Endothelial cell of umbilical vein (primary cell): ENCODE measurements around the gene HOXC11.

Experiments
- CTCF ChIP-seq, 2 donors: IDR thresholded peaks; 1 replicate in 1 of 2; 2 replicates in 1 of 2; pipeline ENCODE4 v1.5.1; 2011; ENCODE audit warnings: low read length in 2 of 2, mild to moderate bottlenecking in 2 of 2, moderate library complexity in 2 of 2, control low read depth in 1 of 2, inconsistent platforms in 1 of 2, low read depth in 1 of 2; ENCODE audit not compliant: insufficient read depth in 1 of 2; ENCODE audit errors: extremely low read depth in 1 of 2
- EZH2 ChIP-seq: IDR thresholded peaks from 2 replicates; pipeline ENCODE4 v1.6.1; 2012; ENCODE audit warnings: borderline replicate concordance, low read depth, mild to moderate bottlenecking, moderate library complexity, low read length, inconsistent platforms; ENCODE audit not compliant: severe bottlenecking
- FOS ChIP-seq: IDR thresholded peaks from 2 replicates; pipeline ENCODE4 v1.6.1; 2011; ENCODE audit warnings: mild to moderate bottlenecking, low read length, moderate library complexity, borderline replicate concordance; ENCODE audit not compliant: insufficient read depth
- GATA2 ChIP-seq: IDR thresholded peaks from 2 replicates; pipeline ENCODE4 v1.7.0; 2011; ENCODE audit warnings: low read depth, mild to moderate bottlenecking, moderate library complexity, mixed read lengths, low read length; ENCODE audit not compliant: insufficient read length, insufficient read depth
- JUN ChIP-seq: IDR thresholded peaks from 2 replicates; pipeline ENCODE4 v1.6.1; 2011; ENCODE audit warnings: borderline replicate concordance, low read depth; ENCODE audit not compliant: insufficient read length, insufficient read depth
- MAX ChIP-seq: IDR thresholded peaks from 2 replicates; pipeline ENCODE4 v1.6.1; 2011; ENCODE audit not compliant: insufficient read depth, insufficient read length
- POLR2A ChIP-seq: IDR thresholded peaks from 2 replicates; pipeline ENCODE4 v1.6.1; 2012; ENCODE audit warnings: low read depth, mild to moderate bottlenecking, control low read depth, low read length
- POLR2AphosphoS5 ChIP-seq: IDR thresholded peaks from 2 replicates; pipeline ENCODE4 v1.6.1; 2012; ENCODE audit warnings: low read depth, mild to moderate bottlenecking, control low read depth, low read length, moderate library complexity; ENCODE audit not compliant: insufficient read depth

- TF ChIP-seq CTCF (IDR thresholded peaks at IDR 0.05; ENCODE audit: extremely low read depth in 1 of 2, insufficient read depth in 1 of 2, low read depth in 1 of 2, low read length in 2 of 2), result no peak
- TF ChIP-seq GATA2, result no peak
- no peak for TF ChIP-seq POLR2A
- no peak for TF ChIP-seq JUN
- TF ChIP-seq FOS, result no peak
- TF ChIP-seq EZH2, result peak; percentile 90
- TF ChIP-seq POLR2AphosphoS5, result no peak
- no peak for TF ChIP-seq MAX
Measured at GRCh38 chr12:53973236-53974042, 513 bp downstream of the HOXC11 start.
